Measurements from ENCODE around the gene PROM2. TPM values are rescaled to one million over a fixed set of nuclear protein-coding genes. Genes with fewer than 3 reads are reported as not detected.
"Not testable (repeated sequence)": the region's sequence is repeated elsewhere in the genome, so short reads cannot be mapped to it uniquely, and the experiment has no call there.

PROM2 gene
- total RNA-seq, 6 experiments from 2014 or later: 0.12 to 0.68 (median 0.35) TPM; not detected in 1

- Mint-ChIP-seq H3K36me3 (ENCODE audit: low read depth) (no peaks in the 10 kb centered on the region), H3K27me3 (ENCODE audit: insufficient read depth) (peaks cover 21% of the 10 kb centered on the region), H3K4me3 (no peak overlapping the region), H3K9me3 (no peaks in the 10 kb centered on the region), H3K4me1 (ENCODE audit: low read depth) (peaks cover 7% of the 10 kb centered on the region; the same call in 1 of the 2 replicates), H3K27ac (no peak overlapping the region)
- TF ChIP-seq CTCF (IDR thresholded peaks at IDR 0.05): no peak
- DNase-seq: no peak
These were observed 7.3 kb upstream of the PROM2 start for GRCh38 chr2:95266781-95267430.

- Mint-ChIP-seq H3K4me3 (no peak overlapping the region), H3K36me3 (ENCODE audit: low read depth) (no peaks in the 10 kb centered on the region), H3K27me3 (ENCODE audit: insufficient read depth) (peaks cover 25% of the 10 kb centered on the region), H3K9me3 (no peaks in the 10 kb centered on the region), H3K27ac (no peak overlapping the region), H3K4me1 (ENCODE audit: low read depth) (peaks cover 6% of the 10 kb centered on the region; the same call in 1 of the 2 replicates)
- TF ChIP-seq CTCF (IDR thresholded peaks at IDR 0.05): no peak
- no peak for DNase-seq
These were observed 6.6 kb upstream of the PROM2 start for GRCh38 chr2:95267458-95268210.

- DNase-seq: no peak
- Mint-ChIP-seq H3K4me1 (ENCODE audit: low read depth) (no peaks in the 10 kb centered on the region), H3K4me3 (no peak overlapping the region), H3K27ac (no peak overlapping the region), H3K27me3 (ENCODE audit: insufficient read depth) (peaks cover 21% of the 10 kb centered on the region), H3K36me3 (ENCODE audit: low read depth) (no peaks in the 10 kb centered on the region), H3K9me3 (no peaks in the 10 kb centered on the region)
- no peak for TF ChIP-seq CTCF (IDR thresholded peaks at IDR 0.05)
These were observed 5.8 kb upstream of the PROM2 start for GRCh38 chr2:95268211-95269035.

GRCh38 chr2:95269036-95269680, 5.1 kb upstream of the PROM2 start:
- Mint-ChIP-seq H3K4me1 (ENCODE audit: low read depth) (no peaks in the 10 kb centered on the region), H3K9me3 (no peaks in the 10 kb centered on the region)

GRCh38 chr2:95269745-95270144, 4.5 kb upstream of the PROM2 start:
- H3K9me3 Mint-ChIP-seq; H3K4me3 Mint-ChIP-seq; H3K27ac Mint-ChIP-seq; H3K4me1 Mint-ChIP-seq (ENCODE audit: low read depth); DNase-seq; H3K36me3 Mint-ChIP-seq (ENCODE audit: low read depth): not testable (repeated sequence)
- H3K27me3 Mint-ChIP-seq (ENCODE audit: insufficient read depth): peaks cover 21% of the 10 kb centered on the region

More at GRCh38 chr2:95269036-95269680, 5.1 kb upstream of the PROM2 start:
- Mint-ChIP-seq H3K36me3 (ENCODE audit: low read depth) (no peaks in the 10 kb centered on the region), H3K27ac (no peak overlapping the region), H3K4me3 (no peak overlapping the region), H3K27me3 (ENCODE audit: insufficient read depth) (peaks cover 21% of the 10 kb centered on the region)
- no peak for TF ChIP-seq CTCF (IDR thresholded peaks at IDR 0.05)
- DNase-seq: no peak

Data from HFFc6 (cell line).